HepG2 (cell line): Measurements from ENCODE around the gene DAB1. TPM values are rescaled to one million over a fixed set of nuclear protein-coding genes. Genes with fewer than 3 reads are reported as not detected.

Experiments
- ARID5B ChIP-seq: IDR thresholded peaks from 2 replicates; pipeline ENCODE4 v1.4.0; 2020; ENCODE audit warnings: mild to moderate bottlenecking, missing genetic modification reagents
- CENPBD1 ChIP-seq: sonication (generic); formaldehyde crosslinking; IDR thresholded peaks from 2 replicates; pipeline ENCODE4 v1.8.0; 2022; ENCODE audit warnings: missing genetic modification reagents, low read depth, mild to moderate bottlenecking, borderline replicate concordance
- FOXM1 ChIP-seq: sonication (generic); formaldehyde crosslinking; IDR thresholded peaks from 2 replicates; pipeline ENCODE4 v1.5.0; 2020; ENCODE audit warnings: missing genetic modification reagents
- MAFK ChIP-seq, 2 experiments: IDR thresholded peaks in 1 of 2; conservative IDR thresholded peaks in 1 of 2; 2 replicates each; pipeline ENCODE4 v1.6.1; 2011; ENCODE audit warnings: improper control_type of control experiment in 2 of 2, low read length in 2 of 2
- MBNL3 ChIP-seq: fragments of 250-450 bp; sonication (Bioruptor Pico); conservative IDR thresholded peaks from 2 replicates; pipeline ENCODE4 v1.8.0; 2022; ENCODE audit warnings: mild to moderate bottlenecking, inconsistent platforms
- MEIS1 ChIP-seq: sonication (generic); formaldehyde crosslinking; IDR thresholded peaks from 2 replicates; pipeline ENCODE4 v1.9.0; 2021; ENCODE audit warnings: mild to moderate bottlenecking, missing genetic modification reagents, moderate library complexity, borderline replicate concordance
- PBX3 ChIP-seq: sonication (generic); formaldehyde crosslinking; IDR thresholded peaks from 2 replicates; pipeline ENCODE4 v1.8.1; 2023; ENCODE audit warnings: missing genetic modification reagents, inconsistent platforms, borderline replicate concordance
- PRMT3 ChIP-seq: sonication (generic); formaldehyde crosslinking; IDR thresholded peaks from 2 replicates; pipeline ENCODE4 v1.8.1; 2022; ENCODE audit warnings: low read depth, mild to moderate bottlenecking, moderate library complexity, missing genetic modification reagents, borderline replicate concordance
- REST ChIP-seq, 2 experiments: IDR thresholded peaks; 2 replicates each; pipeline ENCODE4 v1.6.1; 2011 to 2012; ENCODE audit warnings: low read length in 2 of 2, borderline replicate concordance in 1 of 2, low read depth in 1 of 2, mild to moderate bottlenecking in 1 of 2, moderate library complexity in 1 of 2
- SOX5 ChIP-seq: IDR thresholded peaks from 2 replicates; pipeline ENCODE4 v1.6.1; 2016; ENCODE audit warnings: borderline replicate concordance
- SP1 ChIP-seq, 2 experiments: fragments of 450-650 bp in 1 of 2; sonication (generic) in 1 of 2; formaldehyde crosslinking in 1 of 2; IDR thresholded peaks; 2 replicates each; pipeline versions ENCODE4 v1.4.0 to v1.6.1; 2016 to 2020; ENCODE audit warnings: missing genetic modification reagents in 1 of 2
- ZMYM4 ChIP-seq: sonication (generic); formaldehyde crosslinking; IDR thresholded peaks from 2 replicates; pipeline ENCODE4 v1.8.1; 2023; ENCODE audit warnings: mild to moderate bottlenecking, missing genetic modification reagents
- ZNF687 ChIP-seq: sonication (generic); formaldehyde crosslinking; IDR thresholded peaks from 2 replicates; pipeline ENCODE4 v1.5.1; 2020; ENCODE audit warnings: mild to moderate bottlenecking, missing genetic modification reagents, moderate library complexity
- ZSCAN29 ChIP-seq: sonication (generic); formaldehyde crosslinking; conservative IDR thresholded peaks from 2 replicates; pipeline ENCODE4 v1.4.0; 2020; ENCODE audit warnings: mild to moderate bottlenecking, missing genetic modification reagents
- polyA plus RNA-seq, 8 experiments: library from polyadenylated mRNA; depleted of rRNA in 3 of 8; stranded (reverse) in 7 of 8; unstranded in 1 of 8; fragments of >200 nt; fragmentation: Illumina TruSeq in 4 of 8; extraction: Trizol in 4 of 8; gene quantifications; 2 replicates each; pipeline versions ENCODE4 v1.2.1 to v1.2.3, GENCODE V29; 2011 to 2016; ENCODE audit warnings: low read depth in 4 of 8, missing spikeins in 1 of 8, mixed read lengths in 1 of 8; ENCODE audit not compliant: insufficient read depth in 1 of 8
- total RNA-seq, 5 experiments: library from RNA; depleted of rRNA; stranded (reverse); fragments of >200 nt; fragmentation: Illumina TruSeq; extraction: Trizol; gene quantifications; 2 replicates each; pipeline ENCODE4 v1.2.3, GENCODE V29; 2016; ENCODE audit warnings: low read depth in 1 of 5

The DAB1 gene
- total and polyA plus RNA-seq, 2 of the 13 experiments (the other 11 are each of a cell fraction or from before 2014, with no cell fraction given) = 0.04 to 0.13 TPM

GRCh38 chr1:57464756-57465155 is 40.9 kb upstream of the DAB1 start (continued):
- TF ChIP-seq MBNL3 (no peak), MAFK (conservative IDR thresholded peaks at IDR 0.05 in 1 of 2, IDR thresholded peaks at IDR 0.05 in 1 of 2; ENCODE audit: low read length in 2 of 2) (no peak), PRMT3 (no peak), CENPBD1 (CRISPR knock-in tag) (no peak), ARID5B (CRISPR knock-in tag) (peak; percentile 94), FOXM1 (CRISPR knock-in tag) (no peak), PBX3 (CRISPR knock-in tag) (no peak), SP1 (IDR thresholded peaks at IDR 0.05) (no peak), SP1 (CRISPR knock-in tag; IDR thresholded peaks at IDR 0.05) (no peak), REST (IDR thresholded peaks at IDR 0.05; ENCODE audit: borderline replicate concordance in 1 of 2, low read depth in 1 of 2, low read length in 2 of 2) (peak in 1 of 2 experiments; percentile 45; a peak in 1 of 4 replicates), MEIS1 (CRISPR knock-in tag) (0 out of 2 replicates have a peak, but pooled peaks have one; percentile 66), ZNF687 (CRISPR knock-in tag) (no peak), SOX5 (CRISPR knock-in tag) (peak; percentile 96), ZMYM4 (CRISPR knock-in tag) (no peak; the same call in 1 of the 2 replicates), ZSCAN29 (peak; percentile 95)
